Activated T-cell treated with anti-CD3 and anti-CD28 coated beads, Interleukin-2, amount 50 U/mL, for 72 hours (primary cell): ENCODE data around the gene SIAH1. TPM values are rescaled to one million over a fixed set of nuclear protein-coding genes. Genes with fewer than 3 reads are reported as not detected.
A peak's percentile ranks its signal among the peaks of the same experiment; 100 is the strongest.

Source experiments
- ATAC-seq, 2 donors: fragments of 150-1000 bp; cut with Tn5 transposase; replicated peaks in 1 of 2; 2 replicates each; pipeline ENCODE4 v1.10.0; 2021; ENCODE audit warnings: moderate library complexity in 2 of 2, mild to moderate bottlenecking in 1 of 2
- DNase-seq, 2 donors: peaks; one replicate each; pipeline ENCODE4 v3.0.0; 2021 to 2022; ENCODE audit warnings: mixed read lengths in 1 of 2
- H3K27ac Mint-ChIP-seq: one replicate; pipeline ENCODE4 v1.8.0; 2022; ENCODE audit warnings: mild to moderate bottlenecking, moderate library complexity, mixed read lengths
- H3K27me3 Mint-ChIP-seq: one replicate; pipeline ENCODE4 v1.8.0; 2022; ENCODE audit warnings: low read depth, mixed read lengths
- H3K36me3 Mint-ChIP-seq, 2 donors: one replicate each; pipeline ENCODE4 v1.8.0; 2022; ENCODE audit warnings: mixed read lengths in 2 of 2, mild to moderate bottlenecking in 1 of 2; ENCODE audit not compliant: insufficient read depth in 2 of 2
- H3K4me1 Mint-ChIP-seq: one replicate; pipeline ENCODE4 v1.8.0; 2022; ENCODE audit warnings: low read depth, mixed read lengths
- H3K4me3 Mint-ChIP-seq, 2 donors: one replicate each; pipeline ENCODE4 v1.8.0; 2022; ENCODE audit warnings: mild to moderate bottlenecking in 2 of 2, mixed read lengths in 2 of 2, moderate library complexity in 2 of 2
- H3K9me3 Mint-ChIP-seq, 2 donors: one replicate each; pipeline ENCODE4 v1.8.0; 2022; ENCODE audit warnings: mixed read lengths in 2 of 2
- total RNA-seq, 2 donors: library from RNA; stranded (reverse); gene quantifications; one replicate each; pipeline ENCODE4 v1.2.3, GENCODE V29; 2022

SIAH1 gene
- total RNA-seq, 2 donors from 2014 or later: 28.2 to 30.4 TPM

GRCh38 chr16:48370229-48370628, 15.0 kb downstream of the SIAH1 start:
- DNase-seq (no peak), ATAC-seq (no peak)
- Mint-ChIP-seq H3K27ac (no peak overlapping the region), H3K4me3 (no peak overlapping the region), H3K36me3 (no peaks in the 10 kb centered on the region), H3K4me1 (peaks cover 55% of the 10 kb centered on the region), H3K27me3 (no peaks in the 10 kb centered on the region), H3K9me3 (no peaks in the 10 kb centered on the region)

- no peak overlapping the region for H3K4me3 Mint-ChIP-seq
- DNase-seq (no peak), ATAC-seq (no peak)
- H3K27me3 Mint-ChIP-seq: no peaks in the 10 kb centered on the region
- H3K27ac Mint-ChIP-seq: peak overlapping the region; percentile 43
- H3K9me3 Mint-ChIP-seq: no peaks in the 10 kb centered on the region
- no peaks in the 10 kb centered on the region for H3K36me3 Mint-ChIP-seq
- H3K4me1 Mint-ChIP-seq: peaks cover 60% of the 10 kb centered on the region
These were observed 15.4 kb downstream of the SIAH1 start for GRCh38 chr16:48369765-48370164.

- H3K27me3 Mint-ChIP-seq: no peaks in the 10 kb centered on the region
- H3K4me3 Mint-ChIP-seq: peak overlapping the region; percentile 85 to 99
- ATAC-seq (no peak), DNase-seq (no peak)
- peaks cover 71% of the 10 kb centered on the region for H3K4me1 Mint-ChIP-seq
- no peaks in the 10 kb centered on the region for H3K9me3 Mint-ChIP-seq
- no peaks in the 10 kb centered on the region for H3K36me3 Mint-ChIP-seq
- peak overlapping the region; percentile 99 for H3K27ac Mint-ChIP-seq
These were observed 17.7 kb downstream of the SIAH1 start for GRCh38 chr16:48367441-48368049.

GRCh38 chr16:48366165-48367093, 18.8 kb downstream of the SIAH1 start:
- Mint-ChIP-seq H3K27ac (peak overlapping the region; percentile 99), H3K36me3 (no peaks in the 10 kb centered on the region), H3K4me1 (peaks cover 65% of the 10 kb centered on the region), H3K27me3 (no peaks in the 10 kb centered on the region), H3K4me3 (peak overlapping the region; percentile 85 to 99), H3K9me3 (no peaks in the 10 kb centered on the region)
- peak; percentile 80 to 81 for ATAC-seq
- peak; percentile 72 to 78 for DNase-seq

- H3K4me1 Mint-ChIP-seq: peaks cover 65% of the 10 kb centered on the region
- peak; percentile 94 to 96 for ATAC-seq
These were observed 19.5 kb downstream of the SIAH1 start for GRCh38 chr16:48365601-48366164.

GRCh38 chr16:48365025-48365600, 20.1 kb downstream of the SIAH1 start:
- peak overlapping the region; percentile 22 for H3K27ac Mint-ChIP-seq

More at GRCh38 chr16:48365601-48366164, 19.5 kb downstream of the SIAH1 start:
- Mint-ChIP-seq H3K9me3 (no peaks in the 10 kb centered on the region), H3K27ac (peak overlapping the region; percentile 99), H3K27me3 (no peaks in the 10 kb centered on the region), H3K36me3 (no peaks in the 10 kb centered on the region), H3K4me3 (peak overlapping the region; percentile 85 to 99)
- peak; percentile 89 to 90 for DNase-seq

GRCh38 chr16:48361540-48362144, 23.6 kb downstream of the SIAH1 start:
- DNase-seq (no peak), ATAC-seq (no peak)
- H3K4me3 Mint-ChIP-seq: no peak overlapping the region
- peaks cover 33% of the 10 kb centered on the region for H3K4me1 Mint-ChIP-seq
- H3K27ac Mint-ChIP-seq: peak overlapping the region; percentile 50
- no peaks in the 10 kb centered on the region for H3K36me3 Mint-ChIP-seq
- no peaks in the 10 kb centered on the region for H3K9me3 Mint-ChIP-seq
- H3K27me3 Mint-ChIP-seq: no peaks in the 10 kb centered on the region

More at GRCh38 chr16:48365025-48365600, 20.1 kb downstream of the SIAH1 start:
- Mint-ChIP-seq H3K36me3 (no peaks in the 10 kb centered on the region), H3K4me1 (peaks cover 65% of the 10 kb centered on the region), H3K4me3 (peak overlapping the region; percentile 85 to 99), H3K27me3 (no peaks in the 10 kb centered on the region), H3K9me3 (no peaks in the 10 kb centered on the region)
- DNase-seq (no peak), ATAC-seq (no peak)

GRCh38 chr16:48361012-48361411, 24.2 kb downstream of the SIAH1 start:
- Mint-ChIP-seq H3K36me3 (no peaks in the 10 kb centered on the region), H3K9me3 (no peaks in the 10 kb centered on the region), H3K4me1 (peaks cover 27% of the 10 kb centered on the region), H3K4me3 (no peak overlapping the region), H3K27me3 (no peaks in the 10 kb centered on the region), H3K27ac (no peak overlapping the region)
- DNase-seq (no peak), ATAC-seq (no peak)

- DNase-seq (no peak), ATAC-seq (no peak)
- no peaks in the 10 kb centered on the region for H3K9me3 Mint-ChIP-seq
These were observed 25.2 kb downstream of the SIAH1 start for GRCh38 chr16:48359983-48360382.

GRCh38 chr16:48358419-48358818, 26.8 kb downstream of the SIAH1 start:
- H3K27me3 Mint-ChIP-seq: no peaks in the 10 kb centered on the region
- H3K9me3 Mint-ChIP-seq: no peaks in the 10 kb centered on the region
- peaks cover 6 to 13% of the 10 kb centered on the region in 2 donors for H3K36me3 Mint-ChIP-seq
- DNase-seq (no peak), ATAC-seq (no peak)
- no peak overlapping the region for H3K4me3 Mint-ChIP-seq
- no peak overlapping the region for H3K27ac Mint-ChIP-seq
- peaks cover 27% of the 10 kb centered on the region for H3K4me1 Mint-ChIP-seq

More at GRCh38 chr16:48359983-48360382, 25.2 kb downstream of the SIAH1 start:
- Mint-ChIP-seq H3K4me1 (peaks cover 23% of the 10 kb centered on the region), H3K36me3 (peaks cover under 1 to 4% of the 10 kb centered on the region in 2 donors), H3K4me3 (no peak overlapping the region), H3K27me3 (no peaks in the 10 kb centered on the region), H3K27ac (peak overlapping the region; percentile 46)

- Mint-ChIP-seq H3K9me3 (no peaks in the 10 kb centered on the region), H3K4me3 (no peak overlapping the region), H3K4me1 (peaks cover 28% of the 10 kb centered on the region), H3K27me3 (no peaks in the 10 kb centered on the region), H3K27ac (peak overlapping the region; percentile 30), H3K36me3 (peaks cover 6 to 16% of the 10 kb centered on the region in 2 donors)
- DNase-seq: no peak
- ATAC-seq: no peak
These were observed 28.4 kb downstream of the SIAH1 start for GRCh38 chr16:48356633-48357376.
